Vagina (tissue), 2 donors: ENCODE data around the gene ANKRD1.

Experiments used
- CTCF ChIP-seq, 3 experiments: fragments of 450-650 bp in 2 of 3; fragments of 200-600 bp in 1 of 3; sonication (generic) in 1 of 3; IDR thresholded peaks; one replicate each; pipeline ENCODE4 v1.5.1; 2017 to 2019; ENCODE audit warnings: antibody characterized with exemption in 3 of 3, mild to moderate bottlenecking in 2 of 3, moderate library complexity in 2 of 3
- POLR2A ChIP-seq, 2 donors: fragments of 450-650 bp; IDR thresholded peaks; one replicate each; pipeline ENCODE4 v1.6.1; 2017; ENCODE audit warnings: antibody characterized with exemption in 2 of 2, mild to moderate bottlenecking in 2 of 2, moderate library complexity in 2 of 2

GRCh38 chr10:90893190-90893589 lies 27.7 kb downstream of the ANKRD1 start:
- TF ChIP-seq CTCF (IDR thresholded peaks at IDR 0.05) = no peak
- TF ChIP-seq POLR2A (IDR thresholded peaks at IDR 0.05) = no peak
